Hematopoietic multipotent progenitor cell treated with erythropoietin and hydrocortisone succinate and interleukin-3 and kit ligand, for 15 days (in vitro differentiated cells): ENCODE results near the gene S100A7A.
"Not testable (repeated sequence)": the region's sequence is repeated elsewhere in the genome, so short reads cannot be mapped to it uniquely, and the experiment has no call there.

ENCODE experiments used
- DNase-seq: peaks from one replicate; pipeline ENCODE4 v3.0.0-alpha.2; 2015; ENCODE audit warnings: low spot score

The S100A7A gene

GRCh38 chr1:153395776-153396175 is 20.5 kb upstream of the S100A7A start:
- DNase-seq, result no peak

GRCh38 chr1:153396461-153396860 is 19.9 kb upstream of the S100A7A start:
- no peak for DNase-seq

GRCh38 chr1:153397051-153397923 is 19.0 kb upstream of the S100A7A start:
- no peak for DNase-seq

- no peak for DNase-seq
These were observed 18.2 kb upstream of the S100A7A start for GRCh38 chr1:153397924-153398651.

GRCh38 chr1:153399401-153400055 is 16.8 kb upstream of the S100A7A start:
- DNase-seq, result no peak

GRCh38 chr1:153400244-153400643 is 16.1 kb upstream of the S100A7A start:
- no peak for DNase-seq

- DNase-seq, result no peak
These were observed 14.9 kb upstream of the S100A7A start for GRCh38 chr1:153401461-153401860.

GRCh38 chr1:153402226-153402625 is 14.1 kb upstream of the S100A7A start:
- no peak for DNase-seq

GRCh38 chr1:153403421-153404085 is 12.8 kb upstream of the S100A7A start:
- DNase-seq, result no peak

GRCh38 chr1:153404086-153404635 is 12.2 kb upstream of the S100A7A start:
- DNase-seq, result no peak

GRCh38 chr1:153404768-153405167 is 11.6 kb upstream of the S100A7A start:
- DNase-seq, result peak; percentile 41

- not testable (repeated sequence) for DNase-seq
These were observed 10.3 kb upstream of the S100A7A start for GRCh38 chr1:153405825-153406599.

GRCh38 chr1:153407274-153407673 is 9.0 kb upstream of the S100A7A start:
- DNase-seq, result not testable (repeated sequence)

GRCh38 chr1:153413961-153414360 is 2.4 kb upstream of the S100A7A start:
- not testable (repeated sequence) for DNase-seq

GRCh38 chr1:153417136-153417888 is 992 bp downstream of the S100A7A start:
- DNase-seq, result no peak

- not testable (repeated sequence) for DNase-seq
These were observed 2.6 kb downstream of the S100A7A start for GRCh38 chr1:153418758-153419435.

GRCh38 chr1:153419436-153419793 is 3.1 kb downstream of the S100A7A start:
- not testable (repeated sequence) for DNase-seq

GRCh38 chr1:153420306-153420705 is 4.0 kb downstream of the S100A7A start:
- DNase-seq, result no peak

GRCh38 chr1:153422450-153423068 is 6.2 kb downstream of the S100A7A start:
- peak; percentile 61 for DNase-seq
